H1 (cell line): ENCODE data around the gene MACROD2.

ENCODE experiments used
- BACH1 ChIP-seq: IDR thresholded peaks from 2 replicates; pipeline ENCODE4 v1.6.1; 2012; ENCODE audit warnings: low read length, improper control_type of control experiment
- CTCF ChIP-seq, 3 experiments: IDR thresholded peaks; 1 replicate in 2 of 3; 2 replicates in 1 of 3; pipeline versions ENCODE4 v1.5.1 to v1.6.1; 2011; ENCODE audit warnings: low read length in 3 of 3, mild to moderate bottlenecking in 3 of 3, inconsistent platforms in 2 of 3, low read depth in 1 of 3, moderate library complexity in 1 of 3; ENCODE audit not compliant: insufficient read depth in 1 of 3; ENCODE audit errors: control extremely low read depth in 1 of 3
- E2F6 ChIP-seq: IDR thresholded peaks from 2 replicates; pipeline ENCODE4 v1.6.1; 2012; ENCODE audit warnings: inconsistent platforms
- EZH2 ChIP-seq: fragments of 200-600 bp; sonication (generic); IDR thresholded peaks from 2 replicates; pipeline ENCODE4 v1.7.1; 2012; ENCODE audit warnings: low read depth, mild to moderate bottlenecking, moderate library complexity, low read length, inconsistent platforms; ENCODE audit not compliant: severe bottlenecking
- RNF2 ChIP-seq: fragments of 200-900, 300-1000 bp; sonication (generic); IDR thresholded peaks from 2 replicates; pipeline ENCODE4 v1.7.1; 2016; ENCODE audit warnings: borderline replicate concordance, low read depth, mild to moderate bottlenecking, antibody characterized with exemption, low read length; ENCODE audit not compliant: poor library complexity, severe bottlenecking; ENCODE audit errors: missing control alignments

GRCh38 chr20:14303651-14304050, 308.3 kb downstream of the MACROD2 start:
- TF ChIP-seq CTCF (IDR thresholded peaks at IDR 0.05; ENCODE audit: control extremely low read depth in 1 of 3, insufficient read depth in 1 of 3, low read depth in 1 of 3, low read length in 3 of 3) (no peak), E2F6 (no peak), EZH2 (no peak), RNF2 (no peak), BACH1 (no peak)
